Airway epithelial cell (primary cell): ENCODE results near the gene OCIAD2. TPM values are rescaled to one million over a fixed set of nuclear protein-coding genes. Genes with fewer than 3 reads are reported as not detected.

Experiments used
- total RNA-seq: library from RNA; depleted of rRNA; stranded (reverse); fragments of >200 nt; gene quantifications from 2 replicates; pipeline ENCODE4 v1.2.3, GENCODE V29; 2015

Gene OCIAD2
- total RNA-seq, result 116 and 147 TPM in 2 replicates

GRCh38 chr4:48906206-48907173 is at the start of gene OCIAD2:
TSS of gene OCIAD2 (minus strand) at chr4:48906774. CDS start at chr4:48904549, 2,225 bp downstream.

Other genes starting within 250 kb of the OCIAD2 start
- 47.1 and 51.7 TPM in 2 replicates for gene FRYL, start 126.5 kb downstream of the OCIAD2 start, total RNA-seq
- gene OCIAD1, start 75.7 kb downstream of the OCIAD2 start, total RNA-seq, result 102 and 117 TPM in 2 replicates
- gene CWH43, start 79.5 kb upstream of the OCIAD2 start, total RNA-seq, result 9.9 and 10.6 TPM in 2 replicates